HepG2 (cell line): ENCODE measurements around the gene AHCYL1. TPM values are rescaled to one million over a fixed set of nuclear protein-coding genes. Genes with fewer than 3 reads are reported as not detected.

Source experiments
- DPF2 ChIP-seq: sonication (generic); formaldehyde crosslinking; IDR thresholded peaks from 2 replicates; pipeline ENCODE4 v1.4.0; 2020; ENCODE audit warnings: mild to moderate bottlenecking, low read depth, missing genetic modification reagents, borderline replicate concordance
- FOXC1 ChIP-seq: sonication (generic); formaldehyde crosslinking; IDR thresholded peaks from 2 replicates; pipeline ENCODE4 v1.8.0; 2022; ENCODE audit warnings: mild to moderate bottlenecking, missing genetic modification reagents, borderline replicate concordance
- HDAC6 ChIP-seq: fragments of 200-600 bp; sonication (generic); IDR thresholded peaks from 2 replicates; pipeline ENCODE4 v1.7.0; 2017; ENCODE audit warnings: mild to moderate bottlenecking, antibody characterized with exemption, low read length, low read depth
- JARID2 ChIP-seq: sonication (generic); formaldehyde crosslinking; IDR thresholded peaks from 2 replicates; pipeline ENCODE4 v1.8.1; 2023; ENCODE audit warnings: missing genetic modification reagents, inconsistent platforms; ENCODE audit not compliant: insufficient replicate concordance
- MIER3 ChIP-seq: IDR thresholded peaks from 2 replicates; pipeline ENCODE4 v1.6.1; 2016; ENCODE audit warnings: missing compliant biosample characterization, borderline replicate concordance
- MTA3 ChIP-seq: sonication (generic); formaldehyde crosslinking; IDR thresholded peaks from 2 replicates; pipeline ENCODE4 v1.4.0; 2020; ENCODE audit warnings: missing genetic modification reagents
- NAIF1 ChIP-seq: sonication (generic); formaldehyde crosslinking; IDR thresholded peaks from 2 replicates; pipeline ENCODE4 v1.5.0; 2020; ENCODE audit warnings: mild to moderate bottlenecking, missing genetic modification reagents, borderline replicate concordance
- NPAS2 ChIP-seq: sonication (generic); formaldehyde crosslinking; IDR thresholded peaks from 2 replicates; pipeline ENCODE4 v1.8.0; 2022; ENCODE audit warnings: mild to moderate bottlenecking, missing genetic modification reagents, borderline replicate concordance
- SP5 ChIP-seq: IDR thresholded peaks from 2 replicates; pipeline ENCODE4 v1.6.1; 2016; ENCODE audit warnings: low read depth, borderline replicate concordance
- ZBTB7A ChIP-seq: sonication (generic); formaldehyde crosslinking; IDR thresholded peaks from 2 replicates; pipeline ENCODE4 v1.8.0; 2022; ENCODE audit warnings: mild to moderate bottlenecking, missing genetic modification reagents
- ZFAT ChIP-seq: sonication (generic); formaldehyde crosslinking; conservative IDR thresholded peaks from 2 replicates; pipeline ENCODE4 v1.8.1; 2023; ENCODE audit warnings: missing genetic modification reagents, inconsistent platforms
- ZKSCAN5 ChIP-seq: sonication (generic); formaldehyde crosslinking; IDR thresholded peaks from 2 replicates; pipeline ENCODE4 v1.5.1; 2020; ENCODE audit warnings: mild to moderate bottlenecking, missing genetic modification reagents
- ZNF350 ChIP-seq: sonication (generic); formaldehyde crosslinking; IDR thresholded peaks from 2 replicates; pipeline ENCODE4 v1.4.0; 2020; ENCODE audit warnings: mild to moderate bottlenecking, low read depth, missing genetic modification reagents, borderline replicate concordance
- ZNF547 ChIP-seq: sonication (generic); formaldehyde crosslinking; IDR thresholded peaks from 2 replicates; pipeline ENCODE4 v1.5.1; 2020; ENCODE audit warnings: mild to moderate bottlenecking, missing genetic modification reagents
- polyA plus RNA-seq, 8 experiments: library from polyadenylated mRNA; depleted of rRNA in 3 of 8; stranded (reverse) in 7 of 8; unstranded in 1 of 8; fragments of >200 nt; fragmentation: Illumina TruSeq in 4 of 8; extraction: Trizol in 4 of 8; gene quantifications; 2 replicates each; pipeline versions ENCODE4 v1.2.1 to v1.2.3, GENCODE V29; 2011 to 2016; ENCODE audit warnings: low read depth in 4 of 8, missing spikeins in 1 of 8, mixed read lengths in 1 of 8; ENCODE audit not compliant: insufficient read depth in 1 of 8
- total RNA-seq, 5 experiments: library from RNA; depleted of rRNA; stranded (reverse); fragments of >200 nt; fragmentation: Illumina TruSeq; extraction: Trizol; gene quantifications; 2 replicates each; pipeline ENCODE4 v1.2.3, GENCODE V29; 2016; ENCODE audit warnings: low read depth in 1 of 5
- TF ChIP-seq, protein P1 (sequence below): sonication (generic); formaldehyde crosslinking; IDR thresholded peaks from 2 replicates; pipeline ENCODE4 v1.5.1; 2020; ENCODE audit warnings: mild to moderate bottlenecking, moderate library complexity, missing genetic modification reagents
- TF ChIP-seq, protein P2 (sequence below): sonication (generic); formaldehyde crosslinking; IDR thresholded peaks from 2 replicates; pipeline ENCODE4 v1.4.0; 2020; ENCODE audit warnings: missing genetic modification reagents, borderline replicate concordance
- TF ChIP-seq, protein P3 (sequence below): sonication (generic); formaldehyde crosslinking; IDR thresholded peaks from 2 replicates; pipeline ENCODE4 v1.4.0; 2020; ENCODE audit warnings: missing genetic modification reagents
- TF ChIP-seq, protein P4 (sequence below): sonication (generic); formaldehyde crosslinking; conservative IDR thresholded peaks from 2 replicates; pipeline ENCODE4 v1.4.0; 2020; ENCODE audit warnings: missing genetic modification reagents

AHCYL1 gene
- total and polyA plus RNA-seq, 2 of the 13 experiments (the other 11 are each of a cell fraction or from before 2014, with no cell fraction given) = 40.9 to 76.3 TPM

DNA sequence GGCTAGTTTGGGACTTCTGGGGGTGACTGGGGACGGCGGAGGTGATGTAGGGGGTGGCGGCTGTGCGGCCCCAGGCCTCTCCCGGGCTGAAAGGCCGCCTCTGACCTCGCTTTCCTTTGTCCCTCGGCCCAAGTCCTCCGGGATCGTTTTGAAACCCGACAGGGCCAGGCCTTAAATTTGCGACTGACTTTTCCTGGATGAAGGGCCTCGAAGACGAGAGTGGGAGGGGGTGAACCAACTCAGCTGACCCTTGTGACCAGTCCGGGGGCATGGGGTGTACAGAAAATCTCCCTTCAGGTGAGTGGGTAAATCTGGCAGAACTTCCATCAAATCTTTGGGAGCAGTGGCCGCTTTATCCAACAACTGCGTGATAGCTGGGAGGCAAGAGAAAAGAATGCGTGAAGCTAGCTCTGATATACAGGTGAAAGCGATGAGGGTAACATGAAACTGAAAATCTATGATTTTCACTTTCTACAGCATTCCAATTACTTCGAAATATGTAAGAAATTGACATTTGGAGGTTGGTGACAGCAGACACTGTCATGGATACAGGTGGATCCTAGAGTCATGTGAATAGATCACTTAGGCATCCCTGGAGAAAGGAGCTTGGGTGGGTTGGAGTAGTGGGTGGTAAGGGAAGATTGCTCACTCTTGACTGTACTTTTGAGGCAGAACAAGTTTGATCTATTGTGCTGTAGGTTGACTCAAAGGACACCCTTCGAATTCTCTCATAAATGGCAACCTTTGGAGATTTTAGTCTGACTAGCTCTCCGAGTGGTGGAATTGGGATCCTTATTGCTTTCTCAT is 885 bp downstream of the AHCYL1 start (continued):
- TF ChIP-seq, protein P1, sequence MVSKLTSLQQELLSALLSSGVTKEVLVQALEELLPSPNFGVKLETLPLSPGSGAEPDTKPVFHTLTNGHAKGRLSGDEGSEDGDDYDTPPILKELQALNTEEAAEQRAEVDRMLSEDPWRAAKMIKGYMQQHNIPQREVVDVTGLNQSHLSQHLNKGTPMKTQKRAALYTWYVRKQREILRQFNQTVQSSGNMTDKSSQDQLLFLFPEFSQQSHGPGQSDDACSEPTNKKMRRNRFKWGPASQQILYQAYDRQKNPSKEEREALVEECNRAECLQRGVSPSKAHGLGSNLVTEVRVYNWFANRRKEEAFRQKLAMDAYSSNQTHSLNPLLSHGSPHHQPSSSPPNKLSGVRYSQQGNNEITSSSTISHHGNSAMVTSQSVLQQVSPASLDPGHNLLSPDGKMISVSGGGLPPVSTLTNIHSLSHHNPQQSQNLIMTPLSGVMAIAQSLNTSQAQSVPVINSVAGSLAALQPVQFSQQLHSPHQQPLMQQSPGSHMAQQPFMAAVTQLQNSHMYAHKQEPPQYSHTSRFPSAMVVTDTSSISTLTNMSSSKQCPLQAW = 0 out of 2 replicates have a peak, but pooled peaks have one; percentile 24
- TF ChIP-seq ZBTB7A (CRISPR knock-in tag) (no peak), NPAS2 (CRISPR knock-in tag) (no peak), ZNF350 (CRISPR knock-in tag) (no peak), ZKSCAN5 (CRISPR knock-in tag) (no peak), DPF2 (CRISPR knock-in tag) (no peak), ZFAT (CRISPR knock-in tag) (no peak), MTA3 (CRISPR knock-in tag) (no peak), SP5 (CRISPR knock-in tag) (no peak), MIER3 (CRISPR knock-in tag) (no peak), FOXC1 (no peak), NAIF1 (CRISPR knock-in tag) (no peak), JARID2 (CRISPR knock-in tag) (no peak), ZNF547 (no peak), HDAC6 (no peak)
- TF ChIP-seq, protein P2, sequence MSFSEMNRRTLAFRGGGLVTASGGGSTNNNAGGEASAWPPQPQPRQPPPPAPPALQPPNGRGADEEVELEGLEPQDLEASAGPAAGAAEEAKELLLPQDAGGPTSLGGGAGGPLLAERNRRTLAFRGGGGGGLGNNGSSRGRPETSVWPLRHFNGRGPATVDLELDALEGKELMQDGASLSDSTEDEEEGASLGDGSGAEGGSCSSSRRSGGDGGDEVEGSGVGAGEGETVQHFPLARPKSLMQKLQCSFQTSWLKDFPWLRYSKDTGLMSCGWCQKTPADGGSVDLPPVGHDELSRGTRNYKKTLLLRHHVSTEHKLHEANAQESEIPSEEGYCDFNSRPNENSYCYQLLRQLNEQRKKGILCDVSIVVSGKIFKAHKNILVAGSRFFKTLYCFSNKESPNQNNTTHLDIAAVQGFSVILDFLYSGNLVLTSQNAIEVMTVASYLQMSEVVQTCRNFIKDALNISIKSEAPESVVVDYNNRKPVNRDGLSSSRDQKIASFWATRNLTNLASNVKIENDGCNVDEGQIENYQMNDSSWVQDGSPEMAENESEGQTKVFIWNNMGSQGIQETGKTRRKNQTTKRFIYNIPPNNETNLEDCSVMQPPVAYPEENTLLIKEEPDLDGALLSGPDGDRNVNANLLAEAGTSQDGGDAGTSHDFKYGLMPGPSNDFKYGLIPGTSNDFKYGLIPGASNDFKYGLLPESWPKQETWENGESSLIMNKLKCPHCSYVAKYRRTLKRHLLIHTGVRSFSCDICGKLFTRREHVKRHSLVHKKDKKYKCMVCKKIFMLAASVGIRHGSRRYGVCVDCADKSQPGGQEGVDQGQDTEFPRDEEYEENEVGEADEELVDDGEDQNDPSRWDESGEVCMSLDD (CRISPR knock-in tag) = no peak
- TF ChIP-seq, protein P3, sequence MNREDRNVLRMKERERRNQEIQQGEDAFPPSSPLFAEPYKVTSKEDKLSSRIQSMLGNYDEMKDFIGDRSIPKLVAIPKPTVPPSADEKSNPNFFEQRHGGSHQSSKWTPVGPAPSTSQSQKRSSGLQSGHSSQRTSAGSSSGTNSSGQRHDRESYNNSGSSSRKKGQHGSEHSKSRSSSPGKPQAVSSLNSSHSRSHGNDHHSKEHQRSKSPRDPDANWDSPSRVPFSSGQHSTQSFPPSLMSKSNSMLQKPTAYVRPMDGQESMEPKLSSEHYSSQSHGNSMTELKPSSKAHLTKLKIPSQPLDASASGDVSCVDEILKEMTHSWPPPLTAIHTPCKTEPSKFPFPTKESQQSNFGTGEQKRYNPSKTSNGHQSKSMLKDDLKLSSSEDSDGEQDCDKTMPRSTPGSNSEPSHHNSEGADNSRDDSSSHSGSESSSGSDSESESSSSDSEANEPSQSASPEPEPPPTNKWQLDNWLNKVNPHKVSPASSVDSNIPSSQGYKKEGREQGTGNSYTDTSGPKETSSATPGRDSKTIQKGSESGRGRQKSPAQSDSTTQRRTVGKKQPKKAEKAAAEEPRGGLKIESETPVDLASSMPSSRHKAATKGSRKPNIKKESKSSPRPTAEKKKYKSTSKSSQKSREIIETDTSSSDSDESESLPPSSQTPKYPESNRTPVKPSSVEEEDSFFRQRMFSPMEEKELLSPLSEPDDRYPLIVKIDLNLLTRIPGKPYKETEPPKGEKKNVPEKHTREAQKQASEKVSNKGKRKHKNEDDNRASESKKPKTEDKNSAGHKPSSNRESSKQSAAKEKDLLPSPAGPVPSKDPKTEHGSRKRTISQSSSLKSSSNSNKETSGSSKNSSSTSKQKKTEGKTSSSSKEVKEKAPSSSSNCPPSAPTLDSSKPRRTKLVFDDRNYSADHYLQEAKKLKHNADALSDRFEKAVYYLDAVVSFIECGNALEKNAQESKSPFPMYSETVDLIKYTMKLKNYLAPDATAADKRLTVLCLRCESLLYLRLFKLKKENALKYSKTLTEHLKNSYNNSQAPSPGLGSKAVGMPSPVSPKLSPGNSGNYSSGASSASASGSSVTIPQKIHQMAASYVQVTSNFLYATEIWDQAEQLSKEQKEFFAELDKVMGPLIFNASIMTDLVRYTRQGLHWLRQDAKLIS (CRISPR knock-in tag) = no peak
- TF ChIP-seq, protein P4, sequence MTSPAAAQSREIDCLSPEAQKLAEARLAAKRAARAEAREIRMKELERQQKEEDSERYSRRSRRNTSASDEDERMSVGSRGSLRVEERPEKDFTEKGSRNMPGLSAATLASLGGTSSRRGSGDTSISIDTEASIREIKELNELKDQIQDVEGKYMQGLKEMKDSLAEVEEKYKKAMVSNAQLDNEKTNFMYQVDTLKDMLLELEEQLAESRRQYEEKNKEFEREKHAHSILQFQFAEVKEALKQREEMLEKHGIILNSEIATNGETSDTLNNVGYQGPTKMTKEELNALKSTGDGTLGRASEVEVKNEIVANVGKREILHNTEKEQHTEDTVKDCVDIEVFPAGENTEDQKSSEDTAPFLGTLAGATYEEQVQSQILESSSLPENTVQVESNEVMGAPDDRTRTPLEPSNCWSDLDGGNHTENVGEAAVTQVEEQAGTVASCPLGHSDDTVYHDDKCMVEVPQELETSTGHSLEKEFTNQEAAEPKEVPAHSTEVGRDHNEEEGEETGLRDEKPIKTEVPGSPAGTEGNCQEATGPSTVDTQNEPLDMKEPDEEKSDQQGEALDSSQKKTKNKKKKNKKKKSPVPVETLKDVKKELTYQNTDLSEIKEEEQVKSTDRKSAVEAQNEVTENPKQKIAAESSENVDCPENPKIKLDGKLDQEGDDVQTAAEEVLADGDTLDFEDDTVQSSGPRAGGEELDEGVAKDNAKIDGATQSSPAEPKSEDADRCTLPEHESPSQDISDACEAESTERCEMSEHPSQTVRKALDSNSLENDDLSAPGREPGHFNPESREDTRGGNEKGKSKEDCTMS (CRISPR knock-in tag) = no peak
